ENCODE results near the gene ALK.

Gene ALK

DNA sequence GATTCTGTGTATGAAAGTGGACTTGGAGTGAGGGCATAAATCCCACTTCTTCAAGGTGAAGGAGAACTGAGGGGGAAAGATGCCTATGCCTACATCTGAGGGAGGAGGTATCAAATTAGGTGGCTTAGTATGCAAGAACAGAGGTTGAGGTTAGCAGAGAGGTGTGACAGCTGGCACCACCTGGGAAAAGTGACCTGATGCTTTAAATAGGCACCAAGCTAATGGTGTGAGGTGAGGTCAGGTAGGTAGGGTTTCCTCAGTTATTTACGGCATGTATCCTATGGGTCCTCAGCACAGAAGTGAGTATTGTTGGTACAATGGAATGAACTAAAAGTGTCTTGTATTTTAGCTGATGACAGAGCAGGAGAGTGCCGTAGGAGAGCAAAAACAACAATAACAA, 439.0 kb downstream of the ALK start:
- DNase-seq, result no peak

DNA sequence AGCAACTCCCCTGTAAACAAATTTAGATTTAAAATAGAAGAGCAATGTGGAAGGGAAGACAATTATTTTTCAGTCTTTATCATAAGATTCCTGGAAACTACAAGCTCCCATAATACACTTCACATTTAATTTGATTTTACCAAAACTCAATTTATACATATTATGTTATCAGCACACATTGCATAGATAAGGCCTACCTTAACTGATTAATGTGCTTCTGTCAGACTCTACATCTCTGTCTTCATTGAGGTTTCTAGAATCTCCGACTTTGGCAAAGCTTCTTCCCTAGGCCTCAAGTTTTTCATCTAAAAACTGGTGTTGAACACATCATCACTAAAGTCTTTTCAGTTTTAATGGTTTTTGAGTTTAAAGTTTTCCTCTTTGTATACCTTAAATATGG, 440.1 kb downstream of the ALK start:
- DNase-seq, result no peak

DNA sequence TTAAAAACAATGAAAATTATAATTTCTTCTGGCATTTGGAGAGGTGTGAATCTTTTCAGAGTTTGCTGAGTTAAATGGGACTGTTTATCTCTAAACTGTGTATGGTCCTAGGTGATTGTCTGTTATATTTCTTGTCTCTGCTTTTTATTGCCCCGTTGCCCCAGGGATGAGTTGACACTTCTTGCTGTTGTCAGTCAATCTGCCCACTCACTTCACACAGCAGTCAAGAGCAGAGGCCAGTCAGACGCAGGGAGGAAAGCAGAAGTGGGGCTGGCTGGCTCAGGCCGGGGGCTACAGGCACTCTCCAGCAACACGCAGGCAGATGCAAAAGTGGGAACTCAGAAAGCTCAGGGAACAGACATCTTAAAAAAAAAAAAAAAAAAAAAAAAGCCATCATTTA, 441.0 kb downstream of the ALK start:
- no peak for DNase-seq

DNA sequence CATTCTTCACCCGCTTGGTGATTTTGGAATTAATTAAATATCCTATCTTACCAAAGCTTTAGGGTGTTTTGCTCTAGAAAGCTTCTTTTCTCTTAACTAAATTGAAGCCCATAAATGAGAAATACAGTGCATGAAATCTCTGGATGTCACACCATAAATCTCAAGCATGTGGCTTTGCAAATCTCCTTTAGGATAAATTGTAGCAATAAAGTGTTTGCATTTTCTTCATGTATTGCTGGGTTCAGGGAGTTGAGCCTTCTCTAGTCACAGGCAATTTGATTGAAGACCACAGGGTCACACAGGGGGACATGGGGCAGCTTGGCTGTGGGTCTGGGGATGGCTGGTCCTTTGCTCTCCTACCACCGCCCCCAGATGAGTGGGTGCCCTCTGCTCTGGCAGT, 442.0 kb downstream of the ALK start:
- DNase-seq, result no peak

DNA sequence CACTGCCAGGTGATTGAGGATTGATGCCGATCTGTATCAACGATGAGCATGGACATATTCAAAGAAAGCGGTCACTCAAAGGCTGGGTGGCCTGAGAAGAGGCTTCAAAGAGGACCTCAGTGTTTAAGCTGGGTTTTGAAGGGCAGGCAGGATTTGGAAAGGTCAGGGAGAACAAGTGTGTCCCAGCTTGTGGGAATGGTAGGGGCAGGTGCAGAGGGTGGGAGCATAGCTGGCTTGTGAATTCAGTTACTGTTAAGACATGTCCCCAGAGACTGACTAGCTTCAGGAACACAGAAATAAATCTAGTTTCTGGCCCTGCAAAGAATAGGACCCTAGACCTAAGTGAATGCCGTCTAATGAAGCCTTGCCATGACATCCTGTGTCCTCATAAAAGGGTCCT, 442.7 kb downstream of the ALK start:
- no peak for DNase-seq

DNA sequence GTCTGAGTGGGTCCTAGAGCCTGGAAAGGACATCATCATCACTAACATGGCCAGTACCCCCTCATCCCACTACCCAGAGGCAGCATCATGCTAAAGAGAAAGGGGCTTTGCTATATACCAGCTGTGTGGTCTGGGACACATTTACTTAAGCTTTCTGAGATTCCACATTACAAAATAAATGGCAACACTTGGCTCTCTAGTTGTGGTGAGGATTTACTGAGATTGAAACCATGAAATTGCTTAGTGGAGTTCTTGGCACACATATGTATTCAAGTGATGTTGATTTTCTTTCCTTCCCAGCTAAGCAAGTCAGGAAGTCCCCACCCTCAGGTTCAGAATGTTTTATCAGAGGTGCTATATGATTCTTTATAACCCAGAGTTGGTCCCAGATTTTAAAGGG, 444.2 kb downstream of the ALK start:
- no peak for DNase-seq

DNA sequence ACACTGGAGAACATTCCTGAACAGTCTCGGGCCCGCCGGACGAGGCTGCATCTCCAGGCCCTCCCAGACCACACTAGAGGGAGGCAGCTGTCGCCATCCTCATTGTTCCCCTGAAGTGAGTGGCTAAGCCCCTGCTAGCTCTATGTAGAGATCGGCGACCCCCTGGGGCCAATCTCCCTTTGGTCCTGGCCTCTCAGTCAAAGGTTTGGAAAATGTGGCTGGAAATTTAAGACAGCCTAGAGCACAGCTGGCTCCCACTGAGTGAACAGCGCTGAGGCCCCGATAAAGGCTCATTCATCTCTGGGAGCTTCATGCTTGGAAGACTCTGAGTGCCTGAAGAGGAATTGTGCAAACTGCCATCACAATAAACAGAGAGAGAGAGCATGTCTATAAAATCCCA, 445.9 kb downstream of the ALK start:
- no peak for DNase-seq

DNA sequence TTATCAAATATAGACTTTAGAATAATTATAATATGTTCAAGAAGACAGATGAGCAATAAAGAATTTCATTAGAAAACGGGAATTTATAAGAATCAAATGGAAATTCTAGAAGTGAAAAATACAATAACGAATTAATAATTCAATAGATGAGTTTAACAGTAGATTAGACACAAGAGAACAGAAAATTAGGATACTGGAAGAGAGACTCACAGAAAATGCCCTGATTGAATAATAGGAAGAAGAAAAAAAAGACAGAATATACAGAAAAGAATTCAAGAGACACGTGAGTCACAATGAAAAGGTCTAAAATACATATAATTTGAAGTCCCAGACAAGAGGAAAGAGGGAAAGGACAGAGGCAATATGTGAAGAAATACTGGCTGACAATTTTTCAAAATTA, 451.4 kb downstream of the ALK start:
- no peak for DNase-seq

DNA sequence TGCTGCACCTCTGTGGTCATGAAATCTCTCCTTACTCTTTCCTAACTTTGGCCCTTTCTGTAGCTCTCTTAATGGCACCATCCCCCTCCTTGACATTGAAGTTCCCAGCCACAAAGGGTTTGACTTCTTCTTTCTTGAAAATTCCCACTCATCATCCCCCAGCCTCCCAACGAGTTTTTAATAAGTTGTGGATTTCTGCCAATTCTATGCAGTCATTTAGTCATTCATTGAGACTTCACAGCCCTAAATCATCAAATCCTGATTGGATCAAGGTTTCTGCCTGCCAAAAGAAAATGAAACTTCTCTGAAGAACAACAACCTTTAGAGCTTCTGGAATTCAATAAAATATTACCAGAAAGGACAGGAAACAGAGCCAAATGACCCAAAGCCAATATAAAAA, 451.9 kb downstream of the ALK start:
- no peak for DNase-seq

DNA sequence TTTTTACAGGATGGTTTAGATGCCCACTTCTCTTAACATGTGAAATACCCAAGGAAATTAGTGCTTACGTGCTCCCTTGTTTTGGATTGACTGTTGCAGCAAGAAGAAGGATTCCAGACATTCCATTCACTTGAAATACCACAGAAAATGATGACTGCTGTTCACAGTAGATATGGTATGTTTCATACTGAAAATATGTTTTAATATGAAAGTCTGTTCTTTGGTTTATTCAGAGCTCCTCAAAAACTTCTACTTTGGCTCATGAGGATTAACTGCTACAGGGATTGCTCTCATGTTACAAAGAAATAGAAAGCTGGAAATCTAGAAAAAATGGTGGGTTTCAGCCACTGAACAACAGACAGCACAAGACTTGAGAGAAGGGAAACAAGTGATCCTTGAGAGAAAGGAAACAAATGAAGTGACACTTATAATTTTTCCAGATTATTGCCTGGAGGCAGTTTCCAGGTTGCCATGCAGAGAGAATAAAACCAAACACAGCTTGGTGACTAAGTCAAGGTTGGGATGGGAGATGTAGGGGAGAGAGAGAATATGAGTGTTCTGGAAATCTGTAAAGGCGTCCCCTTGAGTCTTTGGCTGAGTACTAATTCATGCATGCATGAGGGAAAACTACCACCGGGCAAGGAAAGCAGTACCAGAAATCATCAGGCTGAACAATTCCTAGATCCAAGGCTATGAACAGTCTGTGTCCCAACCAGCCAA, 458.0 kb downstream of the ALK start:
- DNase-seq, result no peak

DNA sequence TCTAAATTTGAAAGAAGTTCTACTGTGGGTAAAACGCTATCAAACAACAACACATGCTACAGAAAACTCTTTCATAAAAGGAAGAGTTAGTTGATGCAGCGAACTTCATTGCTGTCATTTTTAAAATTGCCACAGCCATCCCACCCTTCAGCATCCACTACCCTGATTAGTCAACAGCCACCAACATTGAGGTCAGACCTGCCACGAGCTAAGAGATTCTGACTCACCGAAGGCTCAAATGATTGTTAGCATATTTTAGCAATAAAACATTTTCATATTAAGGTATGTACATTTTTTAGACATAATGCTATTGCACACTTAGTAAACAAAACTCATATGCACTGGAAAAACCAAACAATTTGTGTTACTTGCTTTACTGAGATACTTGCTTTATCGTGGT, 459.1 kb downstream of the ALK start:
- DNase-seq, result no peak

DNA sequence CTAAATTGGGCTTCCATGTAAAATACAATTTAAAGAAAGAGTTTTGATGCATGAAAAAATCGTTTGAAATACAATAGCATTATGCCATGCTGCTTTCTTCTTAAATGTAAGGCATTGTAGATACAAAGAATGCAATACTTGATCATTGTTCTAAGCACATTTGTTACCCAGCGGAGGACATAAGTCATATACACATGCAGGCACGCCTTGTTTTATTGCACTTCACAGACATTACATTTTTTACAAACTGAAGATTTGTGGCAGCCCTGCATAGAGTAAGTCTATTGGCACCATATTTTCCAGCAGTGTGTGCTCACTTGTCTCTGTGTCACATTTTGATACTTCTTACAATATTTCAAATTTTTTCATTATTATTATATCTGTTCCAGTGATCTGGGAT, 461.2 kb downstream of the ALK start:
- no peak for DNase-seq

DNA sequence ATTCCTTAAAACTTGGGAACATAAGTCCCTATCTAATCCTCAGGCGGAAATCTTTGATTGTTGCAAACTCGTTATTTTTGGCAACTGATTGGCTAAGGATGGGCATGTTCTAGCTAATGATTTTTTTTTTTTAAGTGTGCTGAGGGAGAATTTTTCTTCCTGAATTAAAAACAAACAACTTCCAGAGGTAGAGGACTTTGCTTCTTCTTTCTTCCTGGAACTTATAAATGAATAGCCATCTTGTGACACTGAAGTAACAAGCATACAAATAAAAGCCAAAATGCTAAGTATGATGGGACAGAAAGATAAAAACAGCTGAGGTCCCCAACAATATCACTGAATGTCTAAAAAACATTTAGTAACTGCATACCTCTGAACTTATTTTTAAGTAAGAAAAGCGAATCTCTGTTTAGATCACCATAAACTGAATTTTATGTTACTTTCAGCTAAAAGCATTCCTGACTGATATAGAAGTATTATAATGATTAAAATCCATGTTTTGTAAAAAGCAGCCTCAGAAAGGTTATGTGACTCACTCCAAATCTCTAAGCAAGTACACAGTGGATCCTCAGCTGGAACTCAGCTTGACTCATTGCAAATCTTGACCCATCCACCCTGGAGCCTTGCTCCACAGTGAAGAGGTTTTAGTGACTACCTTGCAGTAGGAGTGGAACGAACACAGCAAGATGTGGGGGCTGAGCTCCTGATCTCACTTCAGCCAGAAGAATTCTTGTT, 461.8 kb downstream of the ALK start:
- no peak for DNase-seq

DNA sequence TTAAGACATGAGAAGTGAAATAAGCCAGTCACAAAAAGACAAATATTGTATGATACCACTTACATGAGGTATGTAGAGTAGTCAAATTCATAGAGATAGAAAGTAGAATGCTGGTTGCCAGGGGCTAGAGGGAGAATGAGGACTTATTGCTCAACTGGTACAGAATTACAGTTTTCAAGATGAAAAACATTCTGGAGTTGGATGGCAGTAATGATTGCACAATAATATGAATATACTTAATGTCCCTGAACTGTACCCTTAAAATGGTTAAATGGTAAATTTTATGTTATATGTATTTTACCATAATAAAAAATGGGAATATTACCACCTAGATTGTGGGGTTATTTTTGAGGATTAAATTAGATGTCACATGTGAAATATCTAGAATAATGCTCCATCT, 465.0 kb downstream of the ALK start:
- DNase-seq, result no peak

DNA sequence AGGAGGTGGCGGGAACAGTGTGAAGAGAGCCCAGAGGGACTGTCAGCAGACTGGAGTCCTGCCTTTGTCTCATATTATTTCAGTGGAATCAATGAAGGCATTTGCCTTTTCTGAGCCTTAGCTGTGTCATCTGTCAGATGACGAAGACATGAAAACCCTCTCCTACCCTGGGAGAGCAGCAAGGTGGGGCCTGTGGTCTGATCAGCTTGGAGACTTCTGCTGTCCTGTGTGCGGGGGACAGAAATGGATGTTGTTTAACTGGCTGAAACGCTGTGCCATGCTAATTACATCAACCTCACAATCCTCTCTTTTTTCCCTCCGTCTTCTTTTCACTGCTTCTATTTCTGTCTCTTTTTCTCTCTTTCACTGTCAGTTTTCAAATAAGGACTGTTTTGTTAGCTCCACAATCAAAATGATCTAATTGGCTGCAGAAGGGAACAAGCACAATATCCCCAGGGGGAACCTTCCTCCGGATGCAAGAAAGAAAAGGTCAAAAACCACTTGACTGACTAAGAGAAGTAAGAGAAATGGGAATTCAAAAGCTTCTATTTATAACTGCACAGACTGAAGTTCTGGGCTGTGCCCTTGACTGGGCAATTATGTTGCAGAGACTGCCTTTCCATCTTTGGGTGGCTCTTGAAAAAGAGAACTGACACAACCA, 466.1 kb downstream of the ALK start:
- DNase-seq, result no peak

DNA sequence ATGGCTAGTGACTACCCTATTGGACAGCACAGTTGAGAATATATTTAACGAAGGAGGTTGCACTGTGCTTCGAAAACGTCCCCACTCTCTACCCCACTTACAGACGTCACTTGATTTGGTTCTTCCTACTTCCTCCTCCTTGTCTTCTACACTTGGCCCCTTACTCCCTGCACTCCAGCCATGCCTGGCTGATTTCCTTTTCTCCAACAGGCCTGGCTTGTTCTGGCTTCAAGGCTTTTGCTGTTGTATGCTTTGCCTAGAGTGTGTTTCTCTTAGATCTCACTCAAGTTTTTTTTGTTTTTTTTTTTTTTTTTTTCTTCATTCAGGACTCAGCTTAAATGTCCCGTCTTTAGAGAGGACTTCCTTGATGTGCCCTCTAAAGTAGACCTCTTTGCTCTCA, 469.4 kb downstream of the ALK start:
- no peak for DNase-seq

DNA sequence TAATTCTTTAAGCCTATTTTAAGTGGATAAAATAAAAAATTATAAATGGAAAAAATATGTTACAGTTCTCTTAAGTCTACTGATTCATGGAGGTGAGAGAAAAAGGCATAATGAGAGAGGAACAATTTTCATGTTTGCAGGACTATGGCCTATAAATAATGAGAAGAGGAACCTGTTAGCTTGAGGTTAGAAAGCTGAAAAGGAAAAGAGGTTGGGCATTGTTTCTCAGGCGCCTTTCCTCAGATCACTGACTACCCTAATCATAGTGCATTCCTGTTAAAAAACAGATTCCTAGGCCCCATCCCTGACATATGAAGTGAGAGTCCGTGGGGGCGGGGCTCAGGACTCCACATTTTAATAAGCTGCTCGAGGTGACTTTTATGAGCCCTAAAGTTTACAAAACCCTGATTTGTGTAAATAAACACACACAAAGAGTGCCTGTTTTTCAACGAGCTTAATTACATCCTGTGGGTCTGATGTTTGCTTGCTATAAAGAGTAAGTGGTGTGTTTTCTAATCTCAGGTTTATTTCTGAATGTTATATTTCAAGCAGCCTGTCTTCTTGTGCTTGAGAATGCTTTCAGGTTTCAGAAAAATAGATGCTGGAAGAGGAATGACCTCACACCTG, 470.7 kb downstream of the ALK start:
- no peak for DNase-seq

DNA sequence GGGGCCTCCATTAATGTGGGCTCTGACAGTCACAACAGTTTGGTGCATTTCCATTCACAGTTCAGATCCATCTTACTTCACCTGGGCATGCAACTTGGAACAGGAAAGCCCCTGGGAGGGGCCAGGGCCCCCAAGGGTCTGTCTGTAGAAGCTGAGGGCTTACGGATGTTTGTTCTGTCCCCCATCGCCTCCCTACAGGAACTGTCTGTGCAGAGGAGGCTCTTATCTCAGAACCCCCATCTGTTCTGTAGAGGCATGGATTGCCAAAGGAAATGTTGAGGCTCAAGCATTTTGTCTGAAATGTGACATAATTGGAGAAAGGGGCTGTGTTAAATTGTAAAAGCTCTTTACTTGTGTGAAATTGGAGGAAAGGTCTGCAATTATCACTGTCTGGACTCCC, 471.9 kb downstream of the ALK start:
- no peak for DNase-seq

DNA sequence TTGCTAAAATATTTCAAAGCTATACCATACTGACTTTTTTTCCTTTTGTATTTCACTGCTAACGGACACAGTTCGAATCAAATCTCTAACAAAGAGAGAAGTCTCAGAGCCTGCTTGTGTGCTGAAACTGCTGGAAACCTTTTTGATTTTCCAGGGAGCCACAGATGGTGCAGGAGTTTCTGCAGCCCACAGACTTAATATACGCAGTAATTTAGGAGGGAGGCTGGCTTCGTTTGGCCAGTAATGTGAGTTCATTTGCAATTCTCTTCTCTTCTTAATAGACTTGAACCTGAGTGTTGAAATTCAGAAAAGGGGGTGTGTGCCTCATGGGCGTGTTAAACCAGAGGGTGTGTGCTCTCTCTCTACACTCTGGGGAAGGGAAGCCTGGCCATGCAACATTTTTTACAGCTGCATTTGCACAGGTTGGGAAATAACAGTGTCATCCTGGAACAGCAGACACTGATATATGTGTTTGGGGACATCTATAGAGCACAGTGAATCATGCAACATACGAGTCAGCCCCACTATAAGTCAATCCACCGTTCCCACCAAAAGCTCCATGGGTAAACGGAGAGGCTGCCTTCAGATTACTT, 473.2 kb downstream of the ALK start:
- DNase-seq, result no peak

DNA sequence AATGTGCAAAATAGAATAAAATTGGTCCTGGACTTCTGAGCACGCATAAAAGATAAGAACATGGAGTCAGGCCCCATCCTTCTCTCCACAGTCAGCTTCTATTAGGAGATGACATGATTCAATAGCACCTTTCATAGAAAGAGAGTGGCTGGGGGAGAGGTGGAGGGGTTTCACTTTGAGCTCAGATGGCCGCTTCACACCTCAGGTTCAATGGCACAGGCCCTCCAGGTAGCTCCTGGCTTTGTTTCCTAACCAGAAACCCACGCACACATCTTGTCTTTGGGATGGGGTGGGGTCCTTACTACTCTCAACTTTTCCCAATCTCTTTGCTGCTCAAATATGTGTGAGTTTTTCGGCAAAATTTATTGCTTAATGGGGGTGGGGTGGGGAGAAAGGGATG, 473.9 kb downstream of the ALK start:
- no peak for DNase-seq

DNA sequence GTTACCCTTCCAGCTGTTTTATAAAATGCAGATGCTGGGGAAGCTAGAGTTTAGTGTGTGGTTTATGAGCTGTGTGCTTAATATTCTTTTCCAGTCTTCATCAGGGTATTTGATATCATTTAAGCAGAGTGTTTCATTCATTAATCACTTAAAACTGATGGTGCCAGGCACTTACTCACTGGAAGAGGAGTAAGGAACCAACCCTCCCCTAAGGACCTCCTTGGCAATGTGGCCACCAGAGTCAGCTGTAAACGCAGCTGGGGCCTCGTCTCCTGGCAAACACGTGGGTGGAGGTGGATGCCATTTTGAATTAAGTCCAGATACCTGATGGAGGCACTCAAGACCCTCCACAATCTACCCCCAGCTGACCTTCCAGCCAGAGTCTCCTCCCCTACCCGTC, 474.5 kb downstream of the ALK start:
- DNase-seq, result no peak

DNA sequence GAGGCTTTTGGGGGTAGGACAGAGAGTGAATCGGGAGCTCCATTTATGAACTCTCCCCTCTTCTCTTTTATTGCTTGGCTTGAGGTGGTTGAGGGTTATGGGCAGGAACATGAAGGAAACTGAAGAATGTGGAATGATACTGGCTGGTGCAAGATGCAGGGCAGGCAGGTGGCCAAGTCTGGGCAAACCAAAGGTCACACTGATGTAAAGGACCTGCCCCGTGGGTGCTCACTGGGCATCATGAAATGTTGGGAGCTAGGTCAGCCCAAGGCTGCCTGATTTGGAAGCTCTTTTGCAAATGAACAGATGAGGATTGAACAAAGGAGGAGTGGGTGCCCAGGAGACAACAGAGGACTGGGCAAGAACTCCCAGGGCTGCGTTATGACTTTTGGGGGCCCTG, 477.2 kb downstream of the ALK start:
- DNase-seq, result no peak

DNA sequence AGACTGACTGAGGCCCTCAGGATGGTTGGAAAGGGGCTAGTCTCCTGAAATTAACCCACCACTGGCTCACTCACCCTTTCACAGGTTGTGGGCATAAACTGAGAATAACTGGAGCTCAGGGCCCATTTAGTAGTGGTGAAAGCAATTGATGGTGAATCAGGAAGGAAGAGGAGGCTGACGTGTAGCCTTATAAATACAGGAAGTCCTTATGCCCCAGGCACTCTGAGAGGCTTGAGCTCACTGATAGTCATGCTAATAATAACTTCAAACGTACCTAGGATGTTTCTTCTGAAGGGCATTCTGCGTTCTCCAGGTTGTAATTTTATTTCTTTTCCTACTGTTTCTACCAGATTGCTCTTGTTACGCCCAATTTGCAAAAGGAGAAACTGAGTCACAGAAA, 477.8 kb downstream of the ALK start:
- no peak for DNase-seq

DNA sequence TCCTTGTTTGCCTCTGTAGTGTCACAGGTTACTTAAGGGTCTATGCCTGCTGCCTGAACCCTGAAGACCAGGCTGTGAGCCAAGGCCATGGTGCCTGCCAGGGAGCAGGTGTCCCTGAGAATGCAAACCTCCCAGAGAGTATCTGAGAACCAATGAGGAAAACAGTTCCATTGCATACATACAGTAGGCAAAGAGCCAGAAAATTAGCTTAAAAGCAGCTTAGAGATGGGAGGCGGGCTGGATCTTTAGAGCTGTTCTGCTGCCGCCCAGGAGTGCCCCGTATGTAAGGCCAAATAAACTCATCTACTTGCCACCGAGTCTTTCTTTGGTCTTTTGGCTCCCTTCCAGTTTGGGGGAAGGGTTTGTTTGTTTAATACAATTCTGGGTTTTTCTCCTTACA, 478.2 kb downstream of the ALK start:
- DNase-seq, result no peak

All from central memory CD4-positive, alpha-beta T cell (primary cell).